ENCODE data around the gene SND1.

SND1 gene

GRCh38 chr7:128060018-128060417 lies 408.0 kb downstream of the SND1 start:
- ChIA-PET POLR2A (no interaction called here), CTCF (no interaction called here)
- TF ChIP-seq ZNF785 (tag by site-specific recombination; IDR thresholded peaks at IDR 0.05), result no peak
- TF ChIP-seq ZNF621 (tag by site-specific recombination; IDR thresholded peaks at IDR 0.05), result no peak
- no peak for TF ChIP-seq ZNF341 (tag by site-specific recombination; IDR thresholded peaks at IDR 0.05; ENCODE audit: low read depth)
- no peak for TF ChIP-seq REST (tag by site-specific recombination; IDR thresholded peaks at IDR 0.05)
- no peak for TF ChIP-seq ZNF792 (tag by site-specific recombination; IDR thresholded peaks at IDR 0.05)
- no peak for TF ChIP-seq PRDM4 (tag by site-specific recombination; IDR thresholded peaks at IDR 0.05)
- no peak for TF ChIP-seq ZNF664 (tag by site-specific recombination; IDR thresholded peaks at IDR 0.05)
- TF ChIP-seq ZNF223 (tag by site-specific recombination; IDR thresholded peaks at IDR 0.05), result no peak
- TF ChIP-seq SETDB1 (IDR thresholded peaks at IDR 0.05; ENCODE audit: insufficient read length, low read length), result no peak
- no peak for TF ChIP-seq ZFHX2 (tag by site-specific recombination; conservative IDR thresholded peaks at IDR 0.05)
- no peak for TF ChIP-seq ZNF449 (tag by site-specific recombination; IDR thresholded peaks at IDR 0.05)
- TF ChIP-seq KLF1 (tag by site-specific recombination; IDR thresholded peaks at IDR 0.05), result no peak
- no peak for TF ChIP-seq ELK4 (IDR thresholded peaks at IDR 0.05; ENCODE audit: borderline replicate concordance, low read depth, low read length)
- TF ChIP-seq SCRT1 (tag by site-specific recombination; IDR thresholded peaks at IDR 0.05; ENCODE audit: borderline replicate concordance), result no peak
- TF ChIP-seq BCL11A (tag by site-specific recombination; IDR thresholded peaks at IDR 0.05; ENCODE audit: low read depth), result no peak
- no peak for TF ChIP-seq ZNF335 (tag by site-specific recombination; conservative IDR thresholded peaks at IDR 0.05)
- Histone ChIP-seq H3K4me1 (ENCODE audit: control insufficient read depth, insufficient read depth, low read length) (no peaks in the 10 kb centered on the region), H3K36me3 (ENCODE audit: control insufficient read depth in 2 of 2, insufficient read depth in 1 of 2, low read length in 2 of 2) (peaks cover 0 to 2% of the 10 kb centered on the region in 2 experiments; a peak in 1 of 3 replicates), H3K4me3 (ENCODE audit: low read depth, low read length) (no peak overlapping the region), H3K27ac (ENCODE audit: extremely low read depth, low read depth, low read length) (no peak overlapping the region), H3K9me3 (ENCODE audit: control insufficient read depth, insufficient read depth, low read depth, low read length) (no peaks in the 10 kb centered on the region)

GRCh38 chr7:128063088-128063487 lies 411.1 kb downstream of the SND1 start:
- no peak overlapping the region for H3K4me3 ChIP-seq (ENCODE audit: low read depth, low read length)
- no peaks in the 10 kb centered on the region for H3K9me3 ChIP-seq (ENCODE audit: control insufficient read depth, insufficient read depth, low read depth, low read length)
- no peaks in the 10 kb centered on the region for H3K4me1 ChIP-seq (ENCODE audit: control insufficient read depth, insufficient read depth, low read length)
- ChIA-PET POLR2A (no interaction called here), CTCF (interaction anchor here (0.7 kb wide), 1 partner anchor 146 kb away, joined by 3 read pairs; no protein-coding TSS in a partner anchor)
- H3K27ac ChIP-seq (ENCODE audit: extremely low read depth, low read depth, low read length), result no peak overlapping the region
- no peaks in the 10 kb centered on the region for H3K36me3 ChIP-seq (ENCODE audit: control insufficient read depth in 2 of 2, insufficient read depth in 1 of 2, low read length in 2 of 2)
- TF ChIP-seq ZBTB11 (tag by site-specific recombination; conservative IDR thresholded peaks at IDR 0.05; ENCODE audit: low read depth) (no peak), ZNF221 (tag by site-specific recombination; IDR thresholded peaks at IDR 0.05; ENCODE audit: borderline replicate concordance) (no peak), ZNF768 (tag by site-specific recombination; IDR thresholded peaks at IDR 0.05) (no peak), EGR2 (tag by site-specific recombination; IDR thresholded peaks at IDR 0.05; ENCODE audit: low read depth) (peak; percentile 27; the same call in 1 of the 2 replicates), SP3 (tag by site-specific recombination; IDR thresholded peaks at IDR 0.05) (no peak), ZSCAN5A (tag by site-specific recombination; IDR thresholded peaks at IDR 0.05) (no peak)
